GM12892 (cell line): ENCODE results near the gene HNRNPF.

Experiments used
- POLR2A ChIP-seq: IDR thresholded peaks from 2 replicates; pipeline ENCODE4 v1.6.1; 2011; ENCODE audit warnings: low read depth, low read length, control low read depth
- POLR2AphosphoS5 ChIP-seq: IDR thresholded peaks from 2 replicates; pipeline ENCODE4 v1.6.1; 2011; ENCODE audit warnings: low read depth, low read length, control low read depth

- TF ChIP-seq POLR2AphosphoS5 (no peak), POLR2A (no peak)
These were observed 22.1 kb upstream of the HNRNPF start for GRCh38 chr10:43430926-43431663.
